DND-41 (cell line): ENCODE measurements around the gene TAOK1.

Source experiments
- CTCF ChIP-seq: IDR thresholded peaks from 2 replicates; pipeline ENCODE4 v1.5.1; 2012; ENCODE audit warnings: borderline replicate concordance, low read length, moderate library complexity, mild to moderate bottlenecking; ENCODE audit not compliant: poor library complexity, severe bottlenecking; ENCODE audit errors: extremely low read depth
- EZH2 ChIP-seq: IDR thresholded peaks from 3 replicates; pipeline ENCODE4 v1.6.1; 2012; ENCODE audit warnings: borderline replicate concordance, low read depth, mild to moderate bottlenecking, moderate library complexity, low read length, inconsistent platforms; ENCODE audit not compliant: severe bottlenecking

- TF ChIP-seq CTCF (no peak), EZH2 (no peak)
These were observed 207.4 kb downstream of the TAOK1 start for GRCh38 chr17:29597361-29598172.
